Suprapubic skin (tissue), 3 donors: ENCODE data around the gene SLC9A8.

Source experiments
- CTCF ChIP-seq, 2 donors: fragments of 200-600 bp in 1 of 2; fragments of 450-650 bp in 1 of 2; sonication (generic) in 1 of 2; IDR thresholded peaks; one replicate each; pipeline ENCODE4 v1.5.1; 2016 to 2019; ENCODE audit warnings: antibody characterized with exemption in 2 of 2, mild to moderate bottlenecking in 1 of 2, moderate library complexity in 1 of 2
- POLR2A ChIP-seq, 2 donors: fragments of 450-650 bp; IDR thresholded peaks; one replicate each; pipeline ENCODE4 v1.6.1; 2017; ENCODE audit warnings: antibody characterized with exemption in 2 of 2, mild to moderate bottlenecking in 2 of 2, moderate library complexity in 2 of 2

- TF ChIP-seq POLR2A (IDR thresholded peaks at IDR 0.05), result no peak
- TF ChIP-seq CTCF (IDR thresholded peaks at IDR 0.05), result no peak
Measured at GRCh38 chr20:49832632-49833327, 20.2 kb downstream of the SLC9A8 start.
